Measurements from ENCODE around the gene DDX39A.
"Not testable (repeated sequence)": the region's sequence is repeated elsewhere in the genome, so short reads cannot be mapped to it uniquely, and the experiment has no call there.

- TF ChIP-seq CTCF (IDR thresholded peaks at IDR 0.05); REST (IDR thresholded peaks at IDR 0.05; ENCODE audit: low read depth, low read length); FOXM1 (IDR thresholded peaks at IDR 0.05; ENCODE audit: low read depth); USF1 (IDR thresholded peaks at IDR 0.05; ENCODE audit: borderline replicate concordance, low read depth); USF2 (IDR thresholded peaks at IDR 0.05; ENCODE audit: borderline replicate concordance, low read depth, low read length); MEF2A (IDR thresholded peaks at IDR 0.05; ENCODE audit: borderline replicate concordance, low read depth); RCOR1 (IDR thresholded peaks at IDR 0.05; ENCODE audit: low read length); PBX3 (IDR thresholded peaks at IDR 0.05); MXI1 (IDR thresholded peaks at IDR 0.05; ENCODE audit: low read depth, low read length); POLR2AphosphoS5 (IDR thresholded peaks at IDR 0.05; ENCODE audit: low read depth, low read length); EP300 (IDR thresholded peaks at IDR 0.05; ENCODE audit: borderline replicate concordance in 1 of 2, low read depth in 1 of 2, low read length in 1 of 2); YY1 (IDR thresholded peaks at IDR 0.05; ENCODE audit: low read depth); FOSL2 (IDR thresholded peaks at IDR 0.05; ENCODE audit: borderline replicate concordance, low read depth): not testable (repeated sequence)
Measured at GRCh38 chr19:14396730-14397129, 22.4 kb downstream of the DDX39A start.
